ENCODE measurements around the gene GPR84. TPM values are rescaled to one million over a fixed set of nuclear protein-coding genes. Genes with fewer than 3 reads are reported as not detected.

Gene GPR84
- total and polyA plus RNA-seq, 9 of the 15 experiments (the other 6 are each of a cell fraction or from before 2014, with no cell fraction given): 0.07 to 0.18 (median 0.11) TPM; not detected in 5

DNA sequence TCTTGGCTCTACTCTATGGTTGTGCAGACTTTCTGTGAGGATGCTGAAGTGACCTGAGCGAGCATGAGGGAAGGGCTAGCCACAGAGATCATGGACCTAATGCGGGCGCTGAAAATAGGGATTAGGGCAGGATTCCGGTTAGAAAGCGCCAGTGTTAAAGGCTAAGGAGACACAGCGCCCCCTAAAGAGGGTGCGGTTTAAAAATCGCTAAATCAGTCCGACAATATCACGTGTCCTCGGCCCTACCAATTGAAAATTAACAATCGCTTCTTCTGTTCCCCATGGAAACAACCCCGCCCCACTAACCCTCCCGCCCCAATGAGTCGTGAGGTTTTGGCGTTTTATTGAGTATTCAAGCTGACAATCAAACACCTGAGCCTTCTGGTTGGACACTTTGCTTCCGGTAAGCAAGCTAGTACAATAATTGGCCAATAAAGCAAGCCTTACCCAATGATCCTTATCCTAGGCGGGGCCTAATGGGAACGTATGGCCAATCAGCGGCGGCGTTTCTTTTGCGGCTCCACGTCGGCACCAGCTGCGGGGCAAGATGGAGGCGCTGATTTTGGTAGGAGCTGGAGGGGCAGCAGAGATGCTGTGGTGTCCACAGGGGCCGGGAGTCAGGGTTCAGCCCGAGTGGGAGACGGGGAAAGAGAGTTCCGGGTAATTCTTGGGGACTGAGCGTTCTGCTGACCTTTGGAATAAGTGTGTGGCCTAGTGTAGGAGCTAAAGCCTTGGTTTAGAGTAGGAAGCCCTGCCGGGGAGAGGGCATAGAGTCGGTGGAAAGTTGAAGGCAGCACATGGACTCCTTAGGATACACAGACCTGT is 39.5 kb downstream of the GPR84 start, which contains the start of gene COPZ1 (continued):
- no peak for TF ChIP-seq HDAC8 (tag; IDR thresholded peaks at IDR 0.05)
- no peak for TF ChIP-seq ZNF586 (CRISPR knock-in tag; conservative IDR thresholded peaks at IDR 0.05)
- TF ChIP-seq, protein P1, sequence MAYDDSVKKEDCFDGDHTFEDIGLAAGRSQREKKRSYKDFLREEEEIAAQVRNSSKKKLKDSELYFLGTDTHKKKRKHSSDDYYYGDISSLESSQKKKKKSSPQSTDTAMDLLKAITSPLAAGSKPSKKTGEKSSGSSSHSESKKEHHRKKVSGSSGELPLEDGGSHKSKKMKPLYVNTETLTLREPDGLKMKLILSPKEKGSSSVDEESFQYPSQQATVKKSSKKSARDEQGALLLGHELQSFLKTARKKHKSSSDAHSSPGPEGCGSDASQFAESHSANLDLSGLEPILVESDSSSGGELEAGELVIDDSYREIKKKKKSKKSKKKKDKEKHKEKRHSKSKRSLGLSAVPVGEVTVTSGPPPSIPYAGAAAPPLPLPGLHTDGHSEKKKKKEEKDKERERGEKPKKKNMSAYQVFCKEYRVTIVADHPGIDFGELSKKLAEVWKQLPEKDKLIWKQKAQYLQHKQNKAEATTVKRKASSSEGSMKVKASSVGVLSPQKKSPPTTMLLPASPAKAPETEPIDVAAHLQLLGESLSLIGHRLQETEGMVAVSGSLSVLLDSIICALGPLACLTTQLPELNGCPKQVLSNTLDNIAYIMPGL (CRISPR knock-in tag; IDR thresholded peaks at IDR 0.05): no peak
- TF ChIP-seq, protein P2, sequence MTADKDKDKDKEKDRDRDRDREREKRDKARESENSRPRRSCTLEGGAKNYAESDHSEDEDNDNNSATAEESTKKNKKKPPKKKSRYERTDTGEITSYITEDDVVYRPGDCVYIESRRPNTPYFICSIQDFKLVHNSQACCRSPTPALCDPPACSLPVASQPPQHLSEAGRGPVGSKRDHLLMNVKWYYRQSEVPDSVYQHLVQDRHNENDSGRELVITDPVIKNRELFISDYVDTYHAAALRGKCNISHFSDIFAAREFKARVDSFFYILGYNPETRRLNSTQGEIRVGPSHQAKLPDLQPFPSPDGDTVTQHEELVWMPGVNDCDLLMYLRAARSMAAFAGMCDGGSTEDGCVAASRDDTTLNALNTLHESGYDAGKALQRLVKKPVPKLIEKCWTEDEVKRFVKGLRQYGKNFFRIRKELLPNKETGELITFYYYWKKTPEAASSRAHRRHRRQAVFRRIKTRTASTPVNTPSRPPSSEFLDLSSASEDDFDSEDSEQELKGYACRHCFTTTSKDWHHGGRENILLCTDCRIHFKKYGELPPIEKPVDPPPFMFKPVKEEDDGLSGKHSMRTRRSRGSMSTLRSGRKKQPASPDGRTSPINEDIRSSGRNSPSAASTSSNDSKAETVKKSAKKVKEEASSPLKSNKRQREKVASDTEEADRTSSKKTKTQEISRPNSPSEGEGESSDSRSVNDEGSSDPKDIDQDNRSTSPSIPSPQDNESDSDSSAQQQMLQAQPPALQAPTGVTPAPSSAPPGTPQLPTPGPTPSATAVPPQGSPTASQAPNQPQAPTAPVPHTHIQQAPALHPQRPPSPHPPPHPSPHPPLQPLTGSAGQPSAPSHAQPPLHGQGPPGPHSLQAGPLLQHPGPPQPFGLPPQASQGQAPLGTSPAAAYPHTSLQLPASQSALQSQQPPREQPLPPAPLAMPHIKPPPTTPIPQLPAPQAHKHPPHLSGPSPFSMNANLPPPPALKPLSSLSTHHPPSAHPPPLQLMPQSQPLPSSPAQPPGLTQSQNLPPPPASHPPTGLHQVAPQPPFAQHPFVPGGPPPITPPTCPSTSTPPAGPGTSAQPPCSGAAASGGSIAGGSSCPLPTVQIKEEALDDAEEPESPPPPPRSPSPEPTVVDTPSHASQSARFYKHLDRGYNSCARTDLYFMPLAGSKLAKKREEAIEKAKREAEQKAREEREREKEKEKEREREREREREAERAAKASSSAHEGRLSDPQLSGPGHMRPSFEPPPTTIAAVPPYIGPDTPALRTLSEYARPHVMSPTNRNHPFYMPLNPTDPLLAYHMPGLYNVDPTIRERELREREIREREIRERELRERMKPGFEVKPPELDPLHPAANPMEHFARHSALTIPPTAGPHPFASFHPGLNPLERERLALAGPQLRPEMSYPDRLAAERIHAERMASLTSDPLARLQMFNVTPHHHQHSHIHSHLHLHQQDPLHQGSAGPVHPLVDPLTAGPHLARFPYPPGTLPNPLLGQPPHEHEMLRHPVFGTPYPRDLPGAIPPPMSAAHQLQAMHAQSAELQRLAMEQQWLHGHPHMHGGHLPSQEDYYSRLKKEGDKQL (CRISPR knock-in tag; IDR thresholded peaks at IDR 0.05; ENCODE audit: borderline replicate concordance): no peak
- TF ChIP-seq ZNF57 (CRISPR knock-in tag; IDR thresholded peaks at IDR 0.05): no peak
- no peak for TF ChIP-seq GATAD2B (IDR thresholded peaks at IDR 0.05; ENCODE audit: borderline replicate concordance)
- peak; percentile 53 for TF ChIP-seq CBFA2T2 (conservative IDR thresholded peaks at IDR 0.05)
- TF ChIP-seq, protein P3, sequence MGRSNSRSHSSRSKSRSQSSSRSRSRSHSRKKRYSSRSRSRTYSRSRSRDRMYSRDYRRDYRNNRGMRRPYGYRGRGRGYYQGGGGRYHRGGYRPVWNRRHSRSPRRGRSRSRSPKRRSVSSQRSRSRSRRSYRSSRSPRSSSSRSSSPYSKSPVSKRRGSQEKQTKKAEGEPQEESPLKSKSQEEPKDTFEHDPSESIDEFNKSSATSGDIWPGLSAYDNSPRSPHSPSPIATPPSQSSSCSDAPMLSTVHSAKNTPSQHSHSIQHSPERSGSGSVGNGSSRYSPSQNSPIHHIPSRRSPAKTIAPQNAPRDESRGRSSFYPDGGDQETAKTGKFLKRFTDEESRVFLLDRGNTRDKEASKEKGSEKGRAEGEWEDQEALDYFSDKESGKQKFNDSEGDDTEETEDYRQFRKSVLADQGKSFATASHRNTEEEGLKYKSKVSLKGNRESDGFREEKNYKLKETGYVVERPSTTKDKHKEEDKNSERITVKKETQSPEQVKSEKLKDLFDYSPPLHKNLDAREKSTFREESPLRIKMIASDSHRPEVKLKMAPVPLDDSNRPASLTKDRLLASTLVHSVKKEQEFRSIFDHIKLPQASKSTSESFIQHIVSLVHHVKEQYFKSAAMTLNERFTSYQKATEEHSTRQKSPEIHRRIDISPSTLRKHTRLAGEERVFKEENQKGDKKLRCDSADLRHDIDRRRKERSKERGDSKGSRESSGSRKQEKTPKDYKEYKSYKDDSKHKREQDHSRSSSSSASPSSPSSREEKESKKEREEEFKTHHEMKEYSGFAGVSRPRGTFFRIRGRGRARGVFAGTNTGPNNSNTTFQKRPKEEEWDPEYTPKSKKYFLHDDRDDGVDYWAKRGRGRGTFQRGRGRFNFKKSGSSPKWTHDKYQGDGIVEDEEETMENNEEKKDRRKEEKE (IDR thresholded peaks at IDR 0.05; ENCODE audit: borderline replicate concordance in 1 of 2, control insufficient read depth in 1 of 2, low read depth in 2 of 2, low read length in 1 of 2): no peak
- no peak for TF ChIP-seq SMARCC2 (IDR thresholded peaks at IDR 0.05; ENCODE audit: low read depth)
- TF ChIP-seq, protein P4, sequence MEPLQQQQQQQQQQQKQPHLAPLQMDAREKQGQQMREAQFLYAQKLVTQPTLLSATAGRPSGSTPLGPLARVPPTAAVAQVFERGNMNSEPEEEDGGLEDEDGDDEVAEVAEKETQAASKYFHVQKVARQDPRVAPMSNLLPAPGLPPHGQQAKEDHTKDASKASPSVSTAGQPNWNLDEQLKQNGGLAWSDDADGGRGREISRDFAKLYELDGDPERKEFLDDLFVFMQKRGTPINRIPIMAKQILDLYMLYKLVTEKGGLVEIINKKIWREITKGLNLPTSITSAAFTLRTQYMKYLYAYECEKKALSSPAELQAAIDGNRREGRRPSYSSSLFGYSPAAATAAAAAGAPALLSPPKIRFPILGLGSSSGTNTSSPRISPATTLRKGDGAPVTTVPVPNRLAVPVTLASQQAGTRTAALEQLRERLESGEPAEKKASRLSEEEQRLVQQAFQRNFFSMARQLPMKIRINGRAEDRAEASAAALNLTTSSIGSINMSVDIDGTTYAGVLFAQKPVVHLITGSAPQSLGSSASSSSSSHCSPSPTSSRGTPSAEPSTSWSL (CRISPR knock-in tag; IDR thresholded peaks at IDR 0.05; ENCODE audit: borderline replicate concordance): no peak
- TF ChIP-seq, protein P5, sequence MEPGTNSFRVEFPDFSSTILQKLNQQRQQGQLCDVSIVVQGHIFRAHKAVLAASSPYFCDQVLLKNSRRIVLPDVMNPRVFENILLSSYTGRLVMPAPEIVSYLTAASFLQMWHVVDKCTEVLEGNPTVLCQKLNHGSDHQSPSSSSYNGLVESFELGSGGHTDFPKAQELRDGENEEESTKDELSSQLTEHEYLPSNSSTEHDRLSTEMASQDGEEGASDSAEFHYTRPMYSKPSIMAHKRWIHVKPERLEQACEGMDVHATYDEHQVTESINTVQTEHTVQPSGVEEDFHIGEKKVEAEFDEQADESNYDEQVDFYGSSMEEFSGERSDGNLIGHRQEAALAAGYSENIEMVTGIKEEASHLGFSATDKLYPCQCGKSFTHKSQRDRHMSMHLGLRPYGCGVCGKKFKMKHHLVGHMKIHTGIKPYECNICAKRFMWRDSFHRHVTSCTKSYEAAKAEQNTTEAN (CRISPR knock-in tag; IDR thresholded peaks at IDR 0.05): no peak
- peak; percentile 77 for TF ChIP-seq ZNF766 (CRISPR knock-in tag; conservative IDR thresholded peaks at IDR 0.05)

Measured in K562 (cell line).